DND-41 (cell line): ENCODE measurements around the gene NXPH2.

Experiments used
- ATAC-seq: fragments of 200-7000 bp; cut with Tn5 transposase; 3 replicates; pipeline ENCODE4 v1.9.1; 2021; ENCODE audit warnings: low read depth; ENCODE audit not compliant: insufficient read depth
- DNase-seq: peaks from one replicate; pipeline ENCODE4 v3.0.0-alpha.2; 2020
- H2AFZ ChIP-seq: 2 replicates; pipeline ENCODE4 v1.6.0; 2012; ENCODE audit warnings: low read depth, low read length
- H3K27ac ChIP-seq: 2 replicates; pipeline ENCODE4 v1.5.1; 2012; ENCODE audit warnings: low read length, inconsistent platforms
- H3K27me3 ChIP-seq: fragments of 200-600 bp; sonication (generic); 2 replicates; pipeline ENCODE4 v1.6.0; 2012; ENCODE audit warnings: low read length, mild to moderate bottlenecking, inconsistent platforms; ENCODE audit not compliant: insufficient read depth, poor library complexity
- H3K36me3 ChIP-seq: 2 replicates; pipeline ENCODE4 v1.5.1; 2012; ENCODE audit warnings: low read length, inconsistent platforms; ENCODE audit not compliant: insufficient read depth
- H3K4me1 ChIP-seq: 2 replicates; pipeline ENCODE4 v1.5.1; 2012; ENCODE audit warnings: mild to moderate bottlenecking, low read length; ENCODE audit not compliant: insufficient read depth
- H3K4me2 ChIP-seq: 2 replicates; pipeline ENCODE4 v1.6.0; 2012; ENCODE audit warnings: mild to moderate bottlenecking, moderate library complexity, low read length, inconsistent platforms; ENCODE audit not compliant: insufficient read depth
- H3K4me3 ChIP-seq, 2 experiments: fragments of 200-600 bp in 1 of 2; shearing (Covaris generic) in 1 of 2; 2 replicates each; pipeline ENCODE4 v1.5.1; 2012 to 2016; ENCODE audit warnings: inconsistent platforms in 2 of 2, low read length in 2 of 2, mild to moderate bottlenecking in 2 of 2, low read depth in 1 of 2, moderate library complexity in 1 of 2
- H3K79me2 ChIP-seq: 2 replicates; pipeline ENCODE4 v1.6.0; 2012; ENCODE audit warnings: low read length, inconsistent platforms; ENCODE audit not compliant: insufficient read depth
- H3K9ac ChIP-seq: 2 replicates; pipeline ENCODE4 v1.6.0; 2012; ENCODE audit warnings: low read depth, mild to moderate bottlenecking, inconsistent platforms, low read length, moderate library complexity
- H3K9me3 ChIP-seq: 2 replicates; pipeline ENCODE4 v1.5.1; 2012; ENCODE audit warnings: low read length, moderate library complexity, mild to moderate bottlenecking, inconsistent platforms; ENCODE audit not compliant: insufficient read depth, severe bottlenecking
- H4K20me1 ChIP-seq: 2 replicates; pipeline ENCODE4 v1.6.0; 2012; ENCODE audit warnings: low read length; ENCODE audit not compliant: insufficient read depth
- EZH2 ChIP-seq: IDR thresholded peaks from 3 replicates; pipeline ENCODE4 v1.6.1; 2012; ENCODE audit warnings: borderline replicate concordance, low read depth, mild to moderate bottlenecking, moderate library complexity, low read length, inconsistent platforms; ENCODE audit not compliant: severe bottlenecking
- TF ChIP-seq, protein P1 (sequence below): IDR thresholded peaks from 2 replicates; pipeline ENCODE4 v1.5.1; 2012; ENCODE audit warnings: borderline replicate concordance, low read length, moderate library complexity, mild to moderate bottlenecking; ENCODE audit not compliant: poor library complexity, severe bottlenecking; ENCODE audit errors: extremely low read depth

NXPH2 gene

DNA sequence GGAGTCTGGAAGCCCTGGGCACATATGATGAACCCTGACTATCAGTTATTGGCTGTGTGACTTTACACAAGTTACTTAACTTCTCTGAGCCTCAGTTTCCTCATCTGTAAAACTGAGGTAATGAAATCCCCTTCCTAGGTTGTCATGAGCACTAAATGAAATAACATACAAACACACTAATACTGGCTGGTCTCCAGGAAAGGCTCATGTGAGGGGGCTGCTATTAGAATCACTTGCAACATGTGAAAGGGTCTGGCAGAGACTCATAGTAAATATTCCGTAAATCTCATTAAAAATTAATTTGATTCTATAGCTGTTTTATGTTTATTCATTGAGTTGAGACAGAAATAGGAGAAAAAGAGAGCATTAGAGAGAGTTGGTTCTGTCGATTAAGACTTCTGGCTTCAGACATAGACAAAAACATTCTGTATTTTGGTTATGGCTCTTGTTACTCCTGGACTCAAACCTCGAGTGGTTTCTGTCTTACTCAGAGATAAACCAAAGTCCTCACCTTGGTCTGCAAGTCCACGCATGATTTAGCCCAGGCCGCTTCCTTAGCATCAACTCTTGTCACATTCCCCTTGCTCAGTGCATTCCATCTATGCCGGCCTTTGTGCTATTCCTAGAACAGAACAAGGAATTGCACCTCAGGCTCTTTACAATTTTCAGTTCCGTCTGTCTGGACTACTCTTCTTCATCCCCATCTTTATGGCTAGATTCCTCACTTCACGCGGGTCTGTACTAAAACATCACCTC is 139.1 kb downstream of the NXPH2 start:
- Histone ChIP-seq H3K27ac (no peak overlapping the region), H3K9ac (no peak overlapping the region), H3K27me3 (no peaks in the 10 kb centered on the region), H3K4me1 (no peaks in the 10 kb centered on the region), H3K36me3 (no peaks in the 10 kb centered on the region), H3K4me3 (no peak overlapping the region), H2AFZ (no peak overlapping the region), H3K79me2 (no peaks in the 10 kb centered on the region), H4K20me1 (no peaks in the 10 kb centered on the region), H3K4me2 (no peak overlapping the region), H3K9me3 (no peaks in the 10 kb centered on the region)
- ATAC-seq: no peak
- DNase-seq: no peak
- TF ChIP-seq EZH2: no peak
- TF ChIP-seq, protein P1, sequence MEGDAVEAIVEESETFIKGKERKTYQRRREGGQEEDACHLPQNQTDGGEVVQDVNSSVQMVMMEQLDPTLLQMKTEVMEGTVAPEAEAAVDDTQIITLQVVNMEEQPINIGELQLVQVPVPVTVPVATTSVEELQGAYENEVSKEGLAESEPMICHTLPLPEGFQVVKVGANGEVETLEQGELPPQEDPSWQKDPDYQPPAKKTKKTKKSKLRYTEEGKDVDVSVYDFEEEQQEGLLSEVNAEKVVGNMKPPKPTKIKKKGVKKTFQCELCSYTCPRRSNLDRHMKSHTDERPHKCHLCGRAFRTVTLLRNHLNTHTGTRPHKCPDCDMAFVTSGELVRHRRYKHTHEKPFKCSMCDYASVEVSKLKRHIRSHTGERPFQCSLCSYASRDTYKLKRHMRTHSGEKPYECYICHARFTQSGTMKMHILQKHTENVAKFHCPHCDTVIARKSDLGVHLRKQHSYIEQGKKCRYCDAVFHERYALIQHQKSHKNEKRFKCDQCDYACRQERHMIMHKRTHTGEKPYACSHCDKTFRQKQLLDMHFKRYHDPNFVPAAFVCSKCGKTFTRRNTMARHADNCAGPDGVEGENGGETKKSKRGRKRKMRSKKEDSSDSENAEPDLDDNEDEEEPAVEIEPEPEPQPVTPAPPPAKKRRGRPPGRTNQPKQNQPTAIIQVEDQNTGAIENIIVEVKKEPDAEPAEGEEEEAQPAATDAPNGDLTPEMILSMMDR: no peak

DNA sequence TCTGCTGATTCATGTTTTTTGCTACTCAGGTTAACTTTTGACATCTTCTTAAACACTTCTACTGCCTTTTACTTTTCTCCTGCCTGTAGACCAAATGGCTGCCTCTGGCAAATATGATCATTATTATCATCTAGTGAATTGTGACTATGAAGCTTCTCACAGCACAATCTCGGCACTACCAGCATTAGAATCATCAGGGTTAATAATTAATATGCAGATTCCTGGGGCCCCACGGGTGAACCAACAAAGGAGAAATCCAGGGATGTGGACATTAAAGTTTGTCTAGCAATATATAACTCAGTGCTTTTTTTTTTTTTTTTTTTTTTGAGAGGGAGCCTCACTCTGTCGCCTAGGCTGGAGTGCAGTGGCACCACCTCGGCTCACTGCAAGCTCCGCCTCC is 142.5 kb downstream of the NXPH2 start:
- no peak for TF ChIP-seq EZH2
- TF ChIP-seq, protein P1: no peak
- Histone ChIP-seq H3K36me3 (no peaks in the 10 kb centered on the region), H3K4me3 (no peak overlapping the region), H3K27me3 (no peaks in the 10 kb centered on the region), H3K9me3 (no peaks in the 10 kb centered on the region), H3K4me2 (no peak overlapping the region), H3K4me1 (no peaks in the 10 kb centered on the region), H2AFZ (no peak overlapping the region), H3K9ac (no peak overlapping the region), H3K79me2 (no peaks in the 10 kb centered on the region), H3K27ac (no peak overlapping the region), H4K20me1 (no peaks in the 10 kb centered on the region)
- no peak for ATAC-seq
- no peak for DNase-seq

DNA sequence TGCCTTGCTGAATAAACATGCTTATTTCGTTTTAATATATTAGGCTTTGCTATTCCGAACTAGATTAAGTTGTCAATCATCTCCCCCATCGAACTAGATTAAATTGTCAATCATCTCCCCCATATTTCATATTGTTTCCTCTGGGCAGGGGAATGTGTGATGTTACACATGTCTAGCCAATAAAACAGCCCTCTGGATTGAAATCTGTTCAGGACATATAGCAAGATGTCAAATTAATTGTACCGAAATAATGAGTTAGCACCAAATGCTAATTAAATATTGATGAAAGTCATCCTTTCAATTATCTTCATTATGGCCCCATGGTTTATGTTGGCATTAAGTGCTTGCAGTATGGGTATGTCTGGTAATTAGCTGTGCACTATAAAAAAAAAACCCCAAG is 143.1 kb downstream of the NXPH2 start:
- H3K4me1 ChIP-seq: no peaks in the 10 kb centered on the region
- H3K79me2 ChIP-seq: no peaks in the 10 kb centered on the region
- ATAC-seq (no peak), DNase-seq (no peak)
- TF ChIP-seq, protein P1: no peak
- no peak for TF ChIP-seq EZH2
- no peak overlapping the region for H3K4me3 ChIP-seq
- no peaks in the 10 kb centered on the region for H3K27me3 ChIP-seq
- no peaks in the 10 kb centered on the region for H3K9me3 ChIP-seq
- no peak overlapping the region for H3K4me2 ChIP-seq
- no peak overlapping the region for H2AFZ ChIP-seq
- H3K36me3 ChIP-seq: no peaks in the 10 kb centered on the region
- no peak overlapping the region for H3K9ac ChIP-seq
- no peaks in the 10 kb centered on the region for H4K20me1 ChIP-seq
- no peak overlapping the region for H3K27ac ChIP-seq

DNA sequence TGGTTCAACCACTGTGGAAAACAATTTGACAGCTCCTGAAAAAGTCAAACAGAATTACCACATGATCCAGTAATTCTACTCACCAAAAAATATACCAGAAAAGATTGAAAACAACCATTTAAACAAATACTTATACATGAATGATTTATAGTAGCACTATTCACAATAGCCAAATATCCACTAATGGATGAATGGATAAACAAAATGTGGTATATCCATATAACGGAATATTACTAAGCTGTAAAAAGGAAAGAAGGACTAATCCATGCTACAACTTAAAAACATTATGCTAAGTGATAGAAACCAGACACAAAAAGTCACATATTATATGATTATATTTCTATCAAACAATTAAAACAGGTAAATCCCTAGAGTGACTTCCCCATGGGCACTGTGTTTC is 147.1 kb downstream of the NXPH2 start:
- H2AFZ ChIP-seq: no peak overlapping the region
- H3K4me2 ChIP-seq: no peak overlapping the region
- no peaks in the 10 kb centered on the region for H3K79me2 ChIP-seq
- DNase-seq: no peak
- no peaks in the 10 kb centered on the region for H3K9me3 ChIP-seq
- no peak overlapping the region for H3K4me3 ChIP-seq
- ATAC-seq: no peak
- H3K27ac ChIP-seq: no peak overlapping the region
- TF ChIP-seq, protein P1: no peak
- no peak for TF ChIP-seq EZH2
- no peaks in the 10 kb centered on the region for H4K20me1 ChIP-seq
- H3K27me3 ChIP-seq: no peaks in the 10 kb centered on the region
- no peaks in the 10 kb centered on the region for H3K36me3 ChIP-seq
- no peaks in the 10 kb centered on the region for H3K4me1 ChIP-seq
- no peak overlapping the region for H3K9ac ChIP-seq
